ENCODE measurements around the gene DCC.

The DCC gene

GRCh38 chr18:52888014-52888413 lies 548.0 kb downstream of the DCC start:
- H3K27ac ChIP-seq: no peak overlapping the region
- no peak for TF ChIP-seq ZFX (IDR thresholded peaks at IDR 0.05)
- TF ChIP-seq CTCF (conservative IDR thresholded peaks at IDR 0.05): no peak

GRCh38 chr18:52894801-52895200 lies 554.8 kb downstream of the DCC start:
- H3K27ac ChIP-seq: no peak overlapping the region
- TF ChIP-seq CTCF (conservative IDR thresholded peaks at IDR 0.05) (no peak), ZFX (IDR thresholded peaks at IDR 0.05) (no peak)

GRCh38 chr18:52897611-52898484 lies 557.9 kb downstream of the DCC start:
- TF ChIP-seq CTCF (conservative IDR thresholded peaks at IDR 0.05): no peak
- no peak for TF ChIP-seq ZFX (IDR thresholded peaks at IDR 0.05)
- no peak overlapping the region for H3K27ac ChIP-seq

GRCh38 chr18:52898485-52899058 lies 558.6 kb downstream of the DCC start:
- TF ChIP-seq ZFX (IDR thresholded peaks at IDR 0.05) (no peak), CTCF (conservative IDR thresholded peaks at IDR 0.05) (no peak)
- H3K27ac ChIP-seq: no peak overlapping the region

GRCh38 chr18:52902188-52902587 lies 562.2 kb downstream of the DCC start:
- TF ChIP-seq CTCF (conservative IDR thresholded peaks at IDR 0.05): no peak
- no peak for TF ChIP-seq ZFX (IDR thresholded peaks at IDR 0.05)
- no peak overlapping the region for H3K27ac ChIP-seq

GRCh38 chr18:52903857-52904256 lies 563.9 kb downstream of the DCC start:
- TF ChIP-seq CTCF (conservative IDR thresholded peaks at IDR 0.05) (peak; percentile 79), ZFX (IDR thresholded peaks at IDR 0.05) (no peak)
- no peak overlapping the region for H3K27ac ChIP-seq

- no peak overlapping the region for H3K27ac ChIP-seq
- TF ChIP-seq ZFX (IDR thresholded peaks at IDR 0.05): no peak
- no peak for TF ChIP-seq CTCF (conservative IDR thresholded peaks at IDR 0.05)
These were observed 567.7 kb downstream of the DCC start for GRCh38 chr18:52907543-52908308.

All from C4-2B (cell line).